Stimulated activated CD4-positive, alpha-beta T cell treated with anti-CD3 and anti-CD28 coated beads, Interleukin-15, amount 100 ng/mL, for 1 hour (primary cell): ENCODE data around the gene CIAO2A.
"Not testable (repeated sequence)": the region's sequence is repeated elsewhere in the genome, so short reads cannot be mapped to it uniquely, and the experiment has no call there.

Experiments used
- DNase-seq, 2 donors: peaks; one replicate each; pipeline ENCODE4 v3.0.0-alpha.2; 2020; ENCODE audit warnings: low read depth in 1 of 2, low spot score in 1 of 2

CIAO2A gene

GRCh38 chr15:64072812-64073211, 20.8 kb downstream of the CIAO2A start:
- DNase-seq = no peak

- DNase-seq = no peak
Measured at GRCh38 chr15:64071931-64072765, 21.5 kb downstream of the CIAO2A start.

GRCh38 chr15:64070965-64071851, 22.4 kb downstream of the CIAO2A start:
- DNase-seq = no peak

GRCh38 chr15:64070106-64070505, 23.5 kb downstream of the CIAO2A start:
- no peak for DNase-seq

DNA sequence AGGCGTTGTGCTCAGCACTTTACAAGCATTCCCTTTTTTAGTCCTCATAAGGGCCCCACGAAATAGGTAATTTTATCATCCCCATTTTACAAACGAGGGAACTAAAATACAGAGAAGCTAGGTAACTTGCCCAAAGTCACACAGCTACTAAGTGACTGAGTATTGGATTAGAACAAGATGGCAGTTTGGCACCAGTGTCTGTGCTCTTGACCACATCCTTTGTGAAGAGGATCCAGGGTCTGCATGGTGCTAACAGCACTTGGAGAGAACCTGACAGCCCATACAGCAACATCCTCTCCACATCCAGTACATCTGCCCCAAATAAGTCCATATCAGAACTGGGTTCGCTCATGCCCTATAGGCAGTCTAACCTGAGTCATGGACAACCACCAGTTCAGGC, 25.5 kb downstream of the CIAO2A start:
- DNase-seq = no peak

GRCh38 chr15:64067564-64068030, 26.0 kb downstream of the CIAO2A start:
- peak; percentile 28 to 43 for DNase-seq

GRCh38 chr15:64066451-64066850, 27.2 kb downstream of the CIAO2A start:
- no peak for DNase-seq

GRCh38 chr15:64060716-64061115, 32.9 kb downstream of the CIAO2A start:
- DNase-seq = no peak

DNA sequence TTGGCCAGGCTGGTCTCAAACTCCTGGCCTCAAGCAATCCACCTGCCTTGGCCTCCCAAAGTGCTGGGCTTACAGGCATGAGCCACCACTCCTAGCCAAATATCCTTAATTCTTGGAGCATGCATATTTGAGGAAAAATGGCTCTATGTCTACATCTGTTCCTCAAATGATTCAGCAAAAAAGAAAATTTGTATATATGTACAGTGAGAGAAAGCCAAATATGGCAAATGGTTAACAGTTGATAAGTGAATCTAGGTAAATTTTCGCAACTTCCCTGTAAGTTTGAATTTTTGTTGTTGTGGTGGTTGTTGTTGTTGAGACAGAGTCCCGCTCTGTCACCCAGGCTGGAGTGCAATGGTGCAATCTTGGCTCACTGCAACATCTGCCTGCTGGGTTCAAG, 34.5 kb downstream of the CIAO2A start:
- not testable (repeated sequence) for DNase-seq

DNA sequence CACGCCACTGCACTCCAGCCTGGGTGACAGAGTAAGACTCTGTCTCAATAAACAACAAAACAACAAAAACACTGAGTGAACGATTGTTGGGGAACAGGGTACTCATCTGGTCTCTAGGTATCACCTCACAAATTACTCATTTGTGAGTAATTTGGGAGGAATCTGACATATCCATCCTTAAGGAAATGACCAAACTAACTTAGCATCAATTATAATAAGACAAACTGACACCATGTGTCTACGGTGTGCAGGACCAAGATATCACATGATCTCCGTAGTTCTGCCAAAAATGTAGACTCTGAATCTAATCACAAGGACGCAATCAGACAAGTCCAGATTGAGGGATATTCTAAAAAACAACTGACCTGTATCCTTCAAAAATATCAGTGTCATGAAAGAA, 35.4 kb downstream of the CIAO2A start:
- no peak for DNase-seq

DNA sequence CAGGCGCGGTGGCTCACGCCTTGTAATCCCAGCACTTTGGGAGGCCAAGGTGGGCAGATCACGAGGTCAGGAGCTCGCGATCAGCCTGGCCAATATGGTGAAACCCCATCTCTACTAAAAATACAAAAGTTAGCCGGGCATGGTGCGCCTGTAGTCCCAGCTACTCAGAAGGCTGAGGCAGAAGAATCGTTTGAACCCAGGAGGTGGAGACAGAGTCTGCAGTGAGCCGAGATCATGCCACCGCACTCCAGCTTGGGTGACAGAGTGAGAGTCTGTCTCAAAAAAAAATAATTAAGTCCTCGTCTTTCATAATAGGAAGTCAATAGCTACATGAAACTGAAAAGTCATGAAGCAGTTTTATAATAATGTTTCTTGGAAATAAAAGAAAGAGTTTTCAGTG, 40.0 kb downstream of the CIAO2A start:
- not testable (repeated sequence) for DNase-seq

DNA sequence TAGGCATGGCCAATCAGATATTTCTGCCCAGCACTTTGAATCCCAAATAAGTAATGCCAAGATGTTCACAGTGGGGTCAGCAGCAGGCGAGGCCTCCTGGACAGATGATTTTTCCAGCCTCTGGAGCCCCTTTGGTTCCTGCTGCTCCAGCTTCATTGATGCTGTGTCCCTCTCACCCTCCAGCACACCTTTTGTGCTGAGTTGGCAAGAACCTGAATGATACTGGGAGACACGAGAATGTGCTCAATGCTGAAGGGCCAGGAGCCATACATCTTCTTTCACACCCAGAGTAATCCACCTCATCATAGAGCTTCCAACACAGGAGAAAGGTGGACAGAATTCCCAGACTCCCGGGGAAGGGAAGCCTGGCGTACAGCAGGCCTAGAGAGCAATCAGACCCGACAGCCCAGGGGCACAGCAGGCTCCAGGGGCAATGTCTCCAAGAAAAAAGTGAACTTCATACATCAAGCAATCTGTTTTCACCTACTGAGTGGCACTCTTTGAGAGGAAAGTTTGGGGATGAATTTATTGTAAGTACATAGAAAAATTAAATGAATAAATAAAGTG, 40.6 kb downstream of the CIAO2A start:
- no peak for DNase-seq

- no peak for DNase-seq
Measured at GRCh38 chr15:64051407-64052259, 42.0 kb downstream of the CIAO2A start.

- DNase-seq = no peak
Measured at GRCh38 chr15:64051093-64051402, 42.6 kb downstream of the CIAO2A start.

GRCh38 chr15:64050281-64051092, 43.2 kb downstream of the CIAO2A start:
- no peak for DNase-seq

- no peak for DNase-seq
Measured at GRCh38 chr15:64048781-64049460, 44.7 kb downstream of the CIAO2A start.

- peak; percentile 61 to 63 for DNase-seq
Measured at GRCh38 chr15:64046421-64047153, 47.1 kb downstream of the CIAO2A start, which contains the start of gene DAPK2. Gene DAPK2, minus strand, starts transcription at chr15:64046485. Its CDS starts 6,224 bp downstream, at chr15:64040261.

DNA sequence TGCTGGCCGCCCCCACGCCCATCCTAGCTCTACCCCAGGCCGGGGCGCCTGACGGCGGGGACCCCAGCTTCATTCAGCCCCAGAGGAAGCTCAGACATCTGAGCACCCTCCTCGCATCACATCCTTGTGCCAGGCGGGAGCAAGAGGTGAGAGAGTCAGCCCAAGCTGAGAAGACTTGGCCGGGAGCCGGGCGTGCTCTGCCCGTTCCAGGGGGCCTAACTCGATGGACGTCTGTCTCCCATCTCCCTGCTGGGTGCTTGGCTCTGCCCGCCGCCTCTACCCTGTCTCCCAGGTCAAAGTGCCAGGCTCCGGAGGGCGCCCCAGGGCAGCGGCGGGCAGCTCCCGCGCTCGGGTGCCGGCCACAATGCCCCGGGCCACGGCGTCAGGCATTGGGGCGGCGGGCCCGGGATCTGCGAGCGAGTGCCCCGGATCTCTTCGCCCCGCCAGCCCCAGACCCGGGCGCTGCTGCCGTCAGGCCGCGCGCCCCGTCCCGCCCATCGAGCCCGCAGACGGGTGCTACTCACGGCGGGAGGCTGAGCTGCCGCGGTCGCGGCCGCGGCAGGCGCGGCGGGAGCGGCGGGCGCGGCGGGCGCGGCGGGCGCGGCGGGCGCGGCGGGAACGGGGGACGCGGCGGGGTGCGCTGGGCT, 47.7 kb downstream of the CIAO2A start:
- DNase-seq = no peak
